NCI-H345 (cell line): ENCODE measurements around the gene PMAIP1.
"Not testable (repeated sequence)": the region's sequence is repeated elsewhere in the genome, so short reads cannot be mapped to it uniquely, and the experiment has no call there.

Source experiments
- DNase-seq: peaks from one replicate; lab custom pipeline; 2025; lab: John Stamatoyannopoulos, UW

Gene PMAIP1

GRCh38 chr18:59899298-59900221 lies at the start of gene PMAIP1:
Gene PMAIP1, plus strand, starts transcription at chr18:59899996. Its CDS starts 182 bp downstream, at chr18:59900178.
- DNase-seq = peak; percentile 93

GRCh38 chr18:59851784-59852399 lies 47.9 kb upstream of the PMAIP1 start:
- no peak for DNase-seq

GRCh38 chr18:59852548-59852947 lies 47.2 kb upstream of the PMAIP1 start:
- DNase-seq = no peak

GRCh38 chr18:59853380-59853779 lies 46.4 kb upstream of the PMAIP1 start:
- DNase-seq = no peak

GRCh38 chr18:59853988-59854387 lies 45.8 kb upstream of the PMAIP1 start:
- DNase-seq = not testable (repeated sequence)

- no peak for DNase-seq
Measured at GRCh38 chr18:59861009-59861408, 38.8 kb upstream of the PMAIP1 start.

- no peak for DNase-seq
Measured at GRCh38 chr18:59861963-59862819, 37.6 kb upstream of the PMAIP1 start.

GRCh38 chr18:59865241-59865986 lies 34.4 kb upstream of the PMAIP1 start:
- no peak for DNase-seq

GRCh38 chr18:59866551-59867269 lies 33.1 kb upstream of the PMAIP1 start:
- no peak for DNase-seq

- DNase-seq = no peak
Measured at GRCh38 chr18:59867337-59868104, 32.3 kb upstream of the PMAIP1 start.

- no peak for DNase-seq
Measured at GRCh38 chr18:59870623-59871130, 29.1 kb upstream of the PMAIP1 start.

- no peak for DNase-seq
Measured at GRCh38 chr18:59871711-59872362, 28.0 kb upstream of the PMAIP1 start.

GRCh38 chr18:59873641-59874040 lies 26.2 kb upstream of the PMAIP1 start:
- DNase-seq = no peak

GRCh38 chr18:59874166-59874565 lies 25.6 kb upstream of the PMAIP1 start:
- no peak for DNase-seq

GRCh38 chr18:59876310-59876626 lies 23.5 kb upstream of the PMAIP1 start:
- no peak for DNase-seq

- no peak for DNase-seq
Measured at GRCh38 chr18:59877361-59877760, 22.4 kb upstream of the PMAIP1 start.

- DNase-seq = no peak
Measured at GRCh38 chr18:59878644-59879043, 21.2 kb upstream of the PMAIP1 start.

GRCh38 chr18:59881728-59882656 lies 17.8 kb upstream of the PMAIP1 start:
- DNase-seq = peak; percentile 19
